GM18519 (cell line): ENCODE data around the gene SRPK3.

ENCODE experiments used
- ATAC-seq: cut with Tn5 transposase; IDR thresholded peaks from one replicate; pipeline ENCODE4 v1.9.1; 2021; ENCODE audit warnings: mild to moderate bottlenecking, moderate library complexity; ENCODE audit not compliant: unreplicated experiment, low FRiP score

SRPK3 gene

GRCh38 chrX:153782313-153782712 is 1.5 kb downstream of the SRPK3 start:
- ATAC-seq, result no peak

GRCh38 chrX:153782871-153783270 is 2.0 kb downstream of the SRPK3 start:
- no peak for ATAC-seq

- no peak for ATAC-seq
Observed at GRCh38 chrX:153783378-153784013, 2.7 kb downstream of the SRPK3 start.

- ATAC-seq, result no peak
Observed at GRCh38 chrX:153784325-153784967, 3.6 kb downstream of the SRPK3 start.

- no peak for ATAC-seq
Observed at GRCh38 chrX:153786669-153787068, 5.8 kb downstream of the SRPK3 start.

- ATAC-seq, result no peak
Observed at GRCh38 chrX:153789654-153790053, 8.8 kb downstream of the SRPK3 start.

- ATAC-seq, result no peak
Observed at GRCh38 chrX:153791104-153791852, 10.4 kb downstream of the SRPK3 start.

GRCh38 chrX:153792368-153792767 is 11.5 kb downstream of the SRPK3 start:
- no peak for ATAC-seq

- no peak for ATAC-seq
Observed at GRCh38 chrX:153793291-153793690, 12.4 kb downstream of the SRPK3 start.

- ATAC-seq, result peak; percentile 75
Observed at GRCh38 chrX:153794018-153794896, 13.4 kb downstream of the SRPK3 start, which contains the start of the genes IDH3G and SSR4. TSS of gene IDH3G (minus strand) at chrX:153794375. CDS start at chrX:153794326, 49 bp downstream. TSS of gene SSR4 (plus strand) at chrX:153794668. CDS start at chrX:153794688, 20 bp downstream.

- ATAC-seq, result no peak
Observed at GRCh38 chrX:153794897-153795816, 14.3 kb downstream of the SRPK3 start.

GRCh38 chrX:153797415-153798015 is 16.7 kb downstream of the SRPK3 start:
- ATAC-seq, result no peak

GRCh38 chrX:153799326-153799725 is 18.5 kb downstream of the SRPK3 start:
- no peak for ATAC-seq

- ATAC-seq, result no peak
Observed at GRCh38 chrX:153800177-153800722, 19.4 kb downstream of the SRPK3 start.

- ATAC-seq, result no peak
Observed at GRCh38 chrX:153800746-153801145, 19.9 kb downstream of the SRPK3 start.

GRCh38 chrX:153801669-153802068 is 20.8 kb downstream of the SRPK3 start:
- ATAC-seq, result no peak

GRCh38 chrX:153802513-153803045 is 21.7 kb downstream of the SRPK3 start:
- ATAC-seq, result no peak
